Naive thymus-derived CD8-positive, alpha-beta T cell (primary cell): ENCODE results near the gene ABLIM3. TPM values are rescaled to one million over a fixed set of nuclear protein-coding genes. Genes with fewer than 3 reads are reported as not detected.

Experiments used
- ATAC-seq, 2 donors: fragments of 150-1000 bp; cut with Tn5 transposase in 1 of 2; sonication (Bioruptor Pico), chemical (Tn5 transposase) in 1 of 2; 1 replicate in 1 of 2; 2 replicates in 1 of 2; pipeline ENCODE4 v1.10.0; 2021; ENCODE audit warnings: mild to moderate bottlenecking in 2 of 2, moderate library complexity in 2 of 2
- POLR2A ChIA-PET: fragments of 350-600 bp; sonication (Branson Sonifier 250); formaldehyde crosslinking; loops from one replicate; lab custom pipeline; 2021; ENCODE audit warnings: antibody characterized with exemption; lab: Charles Lee
- DNase-seq, 10 donors: peaks; one replicate each; pipeline versions ENCODE4 v3.0.0 to v3.0.0-alpha.2; 2020 to 2022
- H3K27ac Mint-ChIP-seq, 10 donors: one replicate each; pipeline ENCODE4 v1.8.0; 2020 to 2022; ENCODE audit warnings: mild to moderate bottlenecking in 10 of 10, mixed read lengths in 10 of 10, moderate library complexity in 4 of 10, inconsistent platforms in 1 of 10
- H3K27me3 Mint-ChIP-seq, 5 donors: one replicate each; pipeline ENCODE4 v1.8.0; 2021 to 2022; ENCODE audit warnings: mixed read lengths in 5 of 5
- H3K36me3 Mint-ChIP-seq, 3 donors: one replicate each; pipeline ENCODE4 v1.8.0; 2020 to 2022; ENCODE audit warnings: mixed read lengths in 3 of 3, mild to moderate bottlenecking in 2 of 3, inconsistent platforms in 1 of 3
- H3K4me1 Mint-ChIP-seq, 4 donors: one replicate each; pipeline ENCODE4 v1.8.0; 2021 to 2022; ENCODE audit warnings: mixed read lengths in 4 of 4
- H3K4me3 Mint-ChIP-seq, 10 donors: one replicate each; pipeline ENCODE4 v1.8.0; 2020 to 2022; ENCODE audit warnings: mild to moderate bottlenecking in 10 of 10, mixed read lengths in 10 of 10, moderate library complexity in 6 of 10, inconsistent platforms in 1 of 10
- H3K9me3 Mint-ChIP-seq, 9 donors: one replicate each; pipeline ENCODE4 v1.8.0; 2020 to 2022; ENCODE audit warnings: mixed read lengths in 9 of 9, mild to moderate bottlenecking in 3 of 9, inconsistent platforms in 1 of 9, moderate library complexity in 1 of 9
- polyA plus RNA-seq, 3 donors: library from polyadenylated mRNA; unstranded; fragments of 300-500 nt; fragmentation: Illumina TruSeq; gene quantifications; one replicate each; pipeline ENCODE4 v1.2.3, GENCODE V29; 2021
- total RNA-seq, 8 experiments: library from RNA in 2 of 8; stranded (reverse) in 2 of 8; gene quantifications; one replicate each; pipeline ENCODE4 v1.2.3 and lab custom pipeline; 2021 to 2026

Gene ABLIM3
- total and polyA plus RNA-seq, 5 experiments from 2014 or later = not detected

- Mint-ChIP-seq H3K4me1 (no peaks in the 10 kb centered on the region), H3K36me3 (no peaks in the 10 kb centered on the region), H3K27me3 (peaks cover 7 to 28% (median 14%) of the 10 kb centered on the region in 5 donors), H3K9me3 (no peaks in the 10 kb centered on the region), H3K27ac (no peak overlapping the region), H3K4me3 (no peak overlapping the region)
- POLR2A ChIA-PET = no interaction called here
- DNase-seq (no peak), ATAC-seq (no peak)
Measured at GRCh38 chr5:149166591-149167100, 25.4 kb downstream of the ABLIM3 start.

DNA sequence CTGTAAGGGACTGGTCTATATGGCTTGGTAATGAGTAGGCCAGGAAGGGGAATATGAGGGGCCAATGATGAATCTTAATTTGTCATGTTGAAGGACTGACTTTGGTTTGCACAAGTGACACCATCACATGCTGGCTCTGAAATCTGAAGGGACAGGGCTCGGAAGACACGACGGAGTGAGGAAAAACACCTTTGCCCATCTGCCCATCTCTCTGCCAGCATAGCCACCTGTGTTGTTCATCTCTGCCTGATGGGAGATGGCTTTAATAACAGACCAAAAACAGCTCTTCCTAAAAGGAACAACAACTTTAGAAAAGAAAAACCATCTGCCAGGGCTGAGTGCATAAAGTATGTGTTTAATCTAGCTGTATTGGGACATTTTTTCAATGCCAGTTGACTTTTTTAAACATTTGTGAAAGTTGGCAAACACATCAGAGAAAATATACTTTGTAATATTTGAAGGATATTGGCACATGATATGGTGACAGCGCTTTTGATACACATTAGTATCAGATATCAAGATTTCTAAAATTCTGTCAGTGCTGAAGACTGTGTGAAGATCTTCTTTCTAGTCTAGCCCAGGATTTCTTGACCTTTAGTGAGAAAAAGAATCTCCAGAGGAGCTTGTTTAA is 27.1 kb downstream of the ABLIM3 start:
- Mint-ChIP-seq H3K27me3 (peaks cover 10 to 28% (median 14%) of the 10 kb centered on the region in 5 donors), H3K4me1 (no peaks in the 10 kb centered on the region)
- ATAC-seq = no peak

DNA sequence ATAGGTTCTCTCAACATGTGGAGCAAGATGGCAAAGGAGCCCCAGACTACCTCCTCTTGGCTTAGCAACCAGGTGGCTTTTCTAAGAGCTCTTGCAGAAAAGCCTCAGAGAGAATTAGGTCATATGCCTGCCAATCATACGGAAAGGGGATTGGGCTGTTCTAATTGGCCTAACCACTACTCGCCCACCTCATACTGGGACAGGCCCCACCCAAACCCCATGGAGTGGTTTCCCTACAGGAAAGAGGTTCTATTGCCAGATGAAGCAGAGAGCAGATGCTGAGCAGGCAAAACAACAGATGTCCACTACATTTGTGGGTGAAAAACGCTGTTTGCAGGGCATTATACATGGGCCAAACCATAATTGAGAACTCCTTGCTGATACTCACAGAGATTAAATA is 29.0 kb downstream of the ABLIM3 start:
- H3K27ac Mint-ChIP-seq = no peak overlapping the region
- ATAC-seq = no peak
- no peaks in the 10 kb centered on the region for H3K36me3 Mint-ChIP-seq
- H3K9me3 Mint-ChIP-seq = no peaks in the 10 kb centered on the region
- H3K27me3 Mint-ChIP-seq = peaks cover 10 to 28% (median 14%) of the 10 kb centered on the region in 5 donors
- H3K4me1 Mint-ChIP-seq = no peaks in the 10 kb centered on the region
- H3K4me3 Mint-ChIP-seq = no peak overlapping the region
- no peak for DNase-seq
- POLR2A ChIA-PET = no interaction called here

More for the DNA sequence above, 27.1 kb downstream of the ABLIM3 start:
- H3K9me3 Mint-ChIP-seq = no peaks in the 10 kb centered on the region
- H3K27ac Mint-ChIP-seq = no peak overlapping the region
- POLR2A ChIA-PET = no interaction called here
- H3K36me3 Mint-ChIP-seq = no peaks in the 10 kb centered on the region
- DNase-seq = no peak
- H3K4me3 Mint-ChIP-seq = no peak overlapping the region

DNA sequence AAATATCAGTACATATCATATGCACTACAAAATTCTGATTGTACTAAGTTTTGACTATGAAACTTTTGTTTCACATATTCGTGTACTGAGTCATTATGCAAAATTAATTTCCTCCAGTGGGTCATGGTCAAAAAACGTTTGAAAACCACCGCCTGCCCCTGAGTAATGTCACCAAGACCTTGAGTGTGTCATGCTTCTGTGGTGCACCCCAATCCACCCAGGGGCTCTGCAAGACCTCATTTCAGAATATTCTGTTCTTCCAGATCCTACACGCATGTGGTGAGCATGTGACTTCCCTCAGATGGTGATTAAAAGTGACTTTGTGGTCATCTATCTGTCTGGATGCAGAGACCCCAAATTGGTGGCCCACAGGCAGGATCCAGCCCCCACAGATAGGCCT is 31.0 kb downstream of the ABLIM3 start:
- Mint-ChIP-seq H3K9me3 (no peaks in the 10 kb centered on the region), H3K36me3 (no peaks in the 10 kb centered on the region), H3K27me3 (peaks cover 10 to 28% (median 14%) of the 10 kb centered on the region in 5 donors), H3K4me3 (no peak overlapping the region), H3K4me1 (no peaks in the 10 kb centered on the region), H3K27ac (no peak overlapping the region)
- POLR2A ChIA-PET = no interaction called here
- DNase-seq (no peak), ATAC-seq (no peak)

GRCh38 chr5:149172709-149173505 is 31.6 kb downstream of the ABLIM3 start:
- DNase-seq (no peak), ATAC-seq (no peak)
- POLR2A ChIA-PET = no interaction called here
- no peaks in the 10 kb centered on the region for H3K9me3 Mint-ChIP-seq
- no peaks in the 10 kb centered on the region for H3K36me3 Mint-ChIP-seq
- peaks cover 10 to 24% (median 12%) of the 10 kb centered on the region in 5 donors for H3K27me3 Mint-ChIP-seq
- no peaks in the 10 kb centered on the region for H3K4me1 Mint-ChIP-seq
- no peak overlapping the region for H3K27ac Mint-ChIP-seq
- no peak overlapping the region for H3K4me3 Mint-ChIP-seq

- ATAC-seq (no peak), DNase-seq (no peak)
- POLR2A ChIA-PET = no interaction called here
- no peak overlapping the region for H3K27ac Mint-ChIP-seq
- peaks cover 5 to 16% (median 13%) of the 10 kb centered on the region in 5 donors for H3K27me3 Mint-ChIP-seq
- H3K9me3 Mint-ChIP-seq = no peaks in the 10 kb centered on the region
- H3K36me3 Mint-ChIP-seq = no peaks in the 10 kb centered on the region
- no peak overlapping the region for H3K4me3 Mint-ChIP-seq
- H3K4me1 Mint-ChIP-seq = no peaks in the 10 kb centered on the region
Measured at GRCh38 chr5:149174847-149175234, 33.5 kb downstream of the ABLIM3 start.

- DNase-seq (no peak), ATAC-seq (no peak)
- Mint-ChIP-seq H3K36me3 (no peaks in the 10 kb centered on the region), H3K9me3 (no peaks in the 10 kb centered on the region), H3K4me3 (no peak overlapping the region), H3K27me3 (peaks cover 4 to 19% (median 9%) of the 10 kb centered on the region in 5 donors), H3K4me1 (no peaks in the 10 kb centered on the region), H3K27ac (no peak overlapping the region)
- POLR2A ChIA-PET = no interaction called here
Measured at GRCh38 chr5:149175346-149176105, 34.2 kb downstream of the ABLIM3 start.

GRCh38 chr5:149177339-149177843 is 36.1 kb downstream of the ABLIM3 start:
- ATAC-seq = no peak
- DNase-seq = no peak
- H3K4me3 Mint-ChIP-seq = no peak overlapping the region
- no peaks in the 10 kb centered on the region for H3K9me3 Mint-ChIP-seq
- H3K4me1 Mint-ChIP-seq = no peaks in the 10 kb centered on the region
- H3K36me3 Mint-ChIP-seq = no peaks in the 10 kb centered on the region
- H3K27me3 Mint-ChIP-seq = peaks cover 1 to 24% (median 5%) of the 10 kb centered on the region in 5 donors
- POLR2A ChIA-PET = no interaction called here
- H3K27ac Mint-ChIP-seq = no peak overlapping the region

GRCh38 chr5:149177911-149178565 is 36.7 kb downstream of the ABLIM3 start:
- POLR2A ChIA-PET = no interaction called here
- no peaks in the 10 kb centered on the region for H3K36me3 Mint-ChIP-seq
- no peak for ATAC-seq

DNA sequence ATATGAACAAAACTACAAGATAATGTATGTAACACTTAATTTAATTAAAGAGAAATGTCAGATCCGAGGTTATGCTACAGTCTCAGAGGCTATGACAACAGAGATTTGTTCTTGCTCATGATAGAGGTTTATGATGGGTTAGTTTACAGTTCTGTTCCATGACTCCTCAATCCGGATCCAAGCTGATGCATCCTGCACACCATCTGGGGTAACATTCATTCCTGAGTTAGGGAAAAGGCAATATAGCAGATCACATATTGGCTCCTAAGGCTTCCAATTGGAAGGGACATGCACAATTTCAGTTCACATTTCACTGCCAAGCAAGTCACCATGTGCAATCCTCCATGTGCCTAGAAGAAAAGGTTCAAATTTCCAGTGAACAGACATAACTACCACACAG is 40.4 kb downstream of the ABLIM3 start:
- DNase-seq (no peak), ATAC-seq (no peak)
- no peak overlapping the region for H3K4me3 Mint-ChIP-seq
- H3K36me3 Mint-ChIP-seq = no peaks in the 10 kb centered on the region
- H3K9me3 Mint-ChIP-seq = no peaks in the 10 kb centered on the region
- H3K27me3 Mint-ChIP-seq = peaks cover 6 to 35% (median 14%) of the 10 kb centered on the region in 5 donors
- no peak overlapping the region for H3K27ac Mint-ChIP-seq
- H3K4me1 Mint-ChIP-seq = no peaks in the 10 kb centered on the region
- POLR2A ChIA-PET = no interaction called here

More at GRCh38 chr5:149177911-149178565, 36.7 kb downstream of the ABLIM3 start:
- Mint-ChIP-seq H3K27me3 (peaks cover 1 to 24% (median 6%) of the 10 kb centered on the region in 5 donors), H3K9me3 (no peaks in the 10 kb centered on the region), H3K27ac (no peak overlapping the region), H3K4me1 (no peaks in the 10 kb centered on the region), H3K4me3 (no peak overlapping the region)
- no peak for DNase-seq

DNA sequence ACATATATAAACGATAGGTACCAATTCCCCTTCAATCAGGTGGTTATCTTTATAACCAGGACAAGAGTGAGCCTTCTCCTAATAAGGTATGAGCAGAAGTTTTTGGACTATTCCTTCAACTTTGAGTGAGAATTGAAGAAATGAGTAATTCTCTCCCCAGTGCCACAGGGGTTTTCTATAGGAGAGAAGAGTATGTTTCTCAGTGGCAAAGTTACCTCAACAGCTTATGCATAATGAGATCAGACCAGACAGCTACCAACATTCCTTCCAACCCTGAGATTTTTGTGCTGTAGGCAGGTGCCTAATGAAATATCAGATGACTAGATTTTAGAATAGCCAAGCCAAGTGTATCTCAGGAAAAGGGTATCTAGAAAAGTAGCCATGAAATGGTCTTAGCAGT is 40.9 kb downstream of the ABLIM3 start:
- Mint-ChIP-seq H3K4me1 (no peaks in the 10 kb centered on the region), H3K36me3 (no peaks in the 10 kb centered on the region), H3K27me3 (peaks cover 6 to 37% (median 14%) of the 10 kb centered on the region in 5 donors), H3K27ac (no peak overlapping the region), H3K4me3 (no peak overlapping the region), H3K9me3 (no peaks in the 10 kb centered on the region)
- ATAC-seq (no peak), DNase-seq (no peak)
- POLR2A ChIA-PET = no interaction called here

DNA sequence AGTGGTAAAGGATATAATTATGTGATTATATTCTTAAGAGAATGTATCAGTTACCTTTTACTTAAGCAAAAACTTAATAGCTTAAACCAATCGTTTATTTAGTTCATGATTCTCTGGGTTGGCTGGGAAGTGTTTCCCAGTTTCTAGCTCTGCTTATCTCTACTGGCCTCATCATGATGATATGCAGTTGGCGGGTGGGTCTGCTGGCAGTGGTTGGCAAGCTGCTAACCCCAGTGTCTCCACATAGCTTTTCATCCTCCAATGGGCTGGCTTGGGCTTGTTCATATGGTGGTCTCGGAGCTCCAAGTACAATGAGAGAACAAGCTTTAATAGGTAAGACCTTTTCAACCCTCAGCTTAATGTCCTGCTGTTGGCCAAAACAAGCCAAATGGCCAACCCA is 43.8 kb downstream of the ABLIM3 start:
- DNase-seq (no peak), ATAC-seq (no peak)
- H3K9me3 Mint-ChIP-seq = no peaks in the 10 kb centered on the region
- peaks cover 6 to 29% (median 13%) of the 10 kb centered on the region in 5 donors for H3K27me3 Mint-ChIP-seq
- H3K4me3 Mint-ChIP-seq = no peak overlapping the region
- peaks cover 0 to 2% (median 0%) of the 10 kb centered on the region in 4 donors for H3K4me1 Mint-ChIP-seq
- no peaks in the 10 kb centered on the region for H3K36me3 Mint-ChIP-seq
- H3K27ac Mint-ChIP-seq = no peak overlapping the region
- POLR2A ChIA-PET = no interaction called here
